Sigmoid colon (tissue), 7 donors: ENCODE results near the gene ZNF736. TPM values are rescaled to one million over a fixed set of nuclear protein-coding genes. Genes with fewer than 3 reads are reported as not detected.
"Not testable (repeated sequence)": the region's sequence is repeated elsewhere in the genome, so short reads cannot be mapped to it uniquely, and the experiment has no call there.

ENCODE experiments used
- DNase-seq: peaks from one replicate; pipeline ENCODE4 v3.0.0-alpha.2; 2019
- H3K27ac ChIP-seq, 4 donors: fragments of 200-600 bp; sonication (generic); one replicate each; pipeline ENCODE4 v1.5.1; 2016 to 2019; ENCODE audit warnings: mild to moderate bottlenecking in 1 of 4
- H3K27me3 ChIP-seq, 3 donors: fragments of 200-600 bp; sonication (generic); one replicate each; pipeline ENCODE4 v1.5.1; 2019; ENCODE audit warnings: mild to moderate bottlenecking in 1 of 3
- H3K36me3 ChIP-seq, 4 donors: fragments of 200-600 bp; sonication (generic); one replicate each; pipeline ENCODE4 v1.5.1; 2016 to 2019
- H3K4me1 ChIP-seq, 4 donors: fragments of 200-600 bp; sonication (generic); one replicate each; pipeline ENCODE4 v1.5.1; 2017 to 2019
- H3K4me3 ChIP-seq, 4 donors: fragments of 200-600 bp; sonication (generic); one replicate each; pipeline ENCODE4 v1.5.1; 2017 to 2019; ENCODE audit warnings: mild to moderate bottlenecking in 2 of 4, moderate library complexity in 1 of 4
- H3K9me3 ChIP-seq, 4 donors: fragments of 200-600 bp in 3 of 4; sonication (generic) in 3 of 4; one replicate each; pipeline versions ENCODE4 v1.5.1 to v1.6.1; 2013 to 2019
- CTCF ChIP-seq, 4 experiments: fragments of 450-650 bp in 3 of 4; fragments of 200-600 bp in 1 of 4; IDR thresholded peaks; one replicate each; pipeline ENCODE4 v1.5.1; 2016 to 2019; ENCODE audit warnings: antibody characterized with exemption in 4 of 4, mild to moderate bottlenecking in 3 of 4, moderate library complexity in 2 of 4
- EP300 ChIP-seq, 4 donors: sonication (generic); formaldehyde crosslinking; IDR thresholded peaks; one replicate each; pipeline ENCODE4 v1.6.1; 2017; ENCODE audit warnings: antibody characterized with exemption in 4 of 4
- POLR2A ChIP-seq, 2 donors: fragments of 450-650 bp; IDR thresholded peaks; one replicate each; pipeline ENCODE4 v1.6.1; 2016; ENCODE audit warnings: antibody characterized with exemption in 2 of 2, mild to moderate bottlenecking in 2 of 2, moderate library complexity in 2 of 2
- POLR2AphosphoS5 ChIP-seq, 4 donors: sonication (generic); formaldehyde crosslinking; IDR thresholded peaks; one replicate each; pipeline ENCODE4 v1.6.1; 2017; ENCODE audit warnings: antibody characterized with exemption in 4 of 4
- WGBS, 2 donors: extraction: QIAGEN DNeasy Blood & Tissue Kit; methylation state at CpG; one replicate each; pipeline ENCODE4 v1.1.7; 2013; 5-methylcytosine and 5-hydroxymethylcytosine counted together
- intact Hi-C: fragments of 100-400 bp; cut with DNase I; formaldehyde crosslinking; loops from one replicate; pipeline ENCODE4 v1.15.1; 2023
- polyA plus RNA-seq, 3 donors: library from polyadenylated mRNA; stranded (reverse); fragments of 200-250 nt; gene quantifications; one replicate each; pipeline ENCODE4 v1.2.3, GENCODE V29; 2013
- total RNA-seq, 4 donors: library from RNA; depleted of rRNA; stranded (reverse); fragments of >200 nt; gene quantifications; one replicate each; pipeline ENCODE4 v1.1.0, GENCODE V29; 2016
- donor health status: healthy with polysubstance abuse.
- donor health status: Bipolar disorder and iron deficiency.
- donor health status: healthy.

The ZNF736 gene
- total RNA-seq (10 to 100 TPM in 1 of 4 donors, 1 to 10 TPM in 3; 4.1 to 22.4 (median 7.5) TPM), polyA plus RNA-seq (1 to 10 TPM in 1 of 3 donors, under 1 TPM in 2; 0.60 to 5.5 (median 0.69) TPM)

- Histone ChIP-seq H3K27ac (peak within 1 kb of the TSS; percentile 67 to 79 (median 72)), H3K27me3 (no peaks in the 10 kb centered on the region), H3K4me3 (peak within 1 kb of the TSS; percentile 54 to 79 (median 74)), H3K9me3 (no peaks in the 10 kb centered on the region), H3K36me3 (no peaks in the 10 kb centered on the region), H3K4me1 (peaks cover 0 to 22% (median 17%) of the 10 kb centered on the region in 4 donors)
- peak; percentile 95 for DNase-seq
- WGBS, 2 donors, result 0% methylated on average over 33 of the region's 33 CpGs
- intact Hi-C loops, result loop anchor here (10.0 kb wide), 1 partner anchor 591 kb away; the partner anchor contains the start of gene ZNF273
- no peak for TF ChIP-seq EP300 (IDR thresholded peaks at IDR 0.05)
- no peak for TF ChIP-seq POLR2A (IDR thresholded peaks at IDR 0.05)
- no peak for TF ChIP-seq CTCF (IDR thresholded peaks at IDR 0.05)
- TF ChIP-seq POLR2AphosphoS5 (IDR thresholded peaks at IDR 0.05), result peak; percentile 41 to 83 (median 68)
Observed at GRCh38 chr7:64313740-64314491, at the start of gene ZNF736. ZNF736 (plus strand) TSS chr7:64313961; CDS start chr7:64314151, 190 bp downstream.

- Histone ChIP-seq H3K27ac (no peak overlapping the region), H3K9me3 (peaks cover 4 to 16% (median 12%) of the 10 kb centered on the region in 4 donors), H3K27me3 (no peaks in the 10 kb centered on the region), H3K4me3 (no peak overlapping the region), H3K4me1 (no peaks in the 10 kb centered on the region), H3K36me3 (no peaks in the 10 kb centered on the region)
- 83 to 87% methylated on average over 1 of the region's 1 CpG for WGBS, 2 donors
- TF ChIP-seq POLR2A (IDR thresholded peaks at IDR 0.05), result no peak
- TF ChIP-seq EP300 (IDR thresholded peaks at IDR 0.05), result no peak
- TF ChIP-seq POLR2AphosphoS5 (IDR thresholded peaks at IDR 0.05), result no peak
- no peak for TF ChIP-seq CTCF (IDR thresholded peaks at IDR 0.05)
- no peak for DNase-seq
- intact Hi-C loops, result no loop called here
Observed at GRCh38 chr7:64266341-64266919, 47.3 kb upstream of the ZNF736 start.

- Histone ChIP-seq H3K36me3 (no peaks in the 10 kb centered on the region), H3K27ac (no peak overlapping the region), H3K9me3 (no peaks in the 10 kb centered on the region), H3K27me3 (no peaks in the 10 kb centered on the region), H3K4me3 (no peak overlapping the region), H3K4me1 (no peaks in the 10 kb centered on the region)
- intact Hi-C loops, result no loop called here
- WGBS, 2 donors, result 55 to 59% methylated on average over 2 of the region's 2 CpGs
- TF ChIP-seq POLR2AphosphoS5 (IDR thresholded peaks at IDR 0.05) (no peak), POLR2A (IDR thresholded peaks at IDR 0.05) (no peak), EP300 (IDR thresholded peaks at IDR 0.05) (no peak), CTCF (IDR thresholded peaks at IDR 0.05) (no peak)
- DNase-seq, result no peak
Observed at GRCh38 chr7:64277630-64278029, 36.1 kb upstream of the ZNF736 start.

GRCh38 chr7:64294701-64295420 lies 18.9 kb upstream of the ZNF736 start:
- intact Hi-C loops, result no loop called here
- 54 to 57% methylated on average over 1 of the region's 1 CpG for WGBS, 2 donors
- TF ChIP-seq POLR2AphosphoS5 (IDR thresholded peaks at IDR 0.05) (no peak), CTCF (IDR thresholded peaks at IDR 0.05) (no peak), EP300 (IDR thresholded peaks at IDR 0.05) (no peak), POLR2A (IDR thresholded peaks at IDR 0.05) (no peak)
- Histone ChIP-seq H3K4me1 (no peaks in the 10 kb centered on the region), H3K27ac (no peak overlapping the region), H3K4me3 (no peak overlapping the region), H3K27me3 (no peaks in the 10 kb centered on the region), H3K9me3 (no peaks in the 10 kb centered on the region), H3K36me3 (no peaks in the 10 kb centered on the region)
- DNase-seq, result no peak

GRCh38 chr7:64297418-64297817 lies 16.3 kb upstream of the ZNF736 start:
- WGBS, 2 donors, result 67 to 87% methylated on average over 1 of the region's 1 CpG
- H3K36me3 ChIP-seq, H3K27me3 ChIP-seq, H3K4me3 ChIP-seq, DNase-seq, H3K27ac ChIP-seq, intact Hi-C loops, H3K9me3 ChIP-seq, H3K4me1 ChIP-seq: not testable (repeated sequence)
